ENCODE measurements around the gene P2RX4.
"Not testable (repeated sequence)": the region's sequence is repeated elsewhere in the genome, so short reads cannot be mapped to it uniquely, and the experiment has no call there.

Gene P2RX4, protein sequence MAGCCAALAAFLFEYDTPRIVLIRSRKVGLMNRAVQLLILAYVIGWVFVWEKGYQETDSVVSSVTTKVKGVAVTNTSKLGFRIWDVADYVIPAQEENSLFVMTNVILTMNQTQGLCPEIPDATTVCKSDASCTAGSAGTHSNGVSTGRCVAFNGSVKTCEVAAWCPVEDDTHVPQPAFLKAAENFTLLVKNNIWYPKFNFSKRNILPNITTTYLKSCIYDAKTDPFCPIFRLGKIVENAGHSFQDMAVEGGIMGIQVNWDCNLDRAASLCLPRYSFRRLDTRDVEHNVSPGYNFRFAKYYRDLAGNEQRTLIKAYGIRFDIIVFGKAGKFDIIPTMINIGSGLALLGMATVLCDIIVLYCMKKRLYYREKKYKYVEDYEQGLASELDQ

DNA sequence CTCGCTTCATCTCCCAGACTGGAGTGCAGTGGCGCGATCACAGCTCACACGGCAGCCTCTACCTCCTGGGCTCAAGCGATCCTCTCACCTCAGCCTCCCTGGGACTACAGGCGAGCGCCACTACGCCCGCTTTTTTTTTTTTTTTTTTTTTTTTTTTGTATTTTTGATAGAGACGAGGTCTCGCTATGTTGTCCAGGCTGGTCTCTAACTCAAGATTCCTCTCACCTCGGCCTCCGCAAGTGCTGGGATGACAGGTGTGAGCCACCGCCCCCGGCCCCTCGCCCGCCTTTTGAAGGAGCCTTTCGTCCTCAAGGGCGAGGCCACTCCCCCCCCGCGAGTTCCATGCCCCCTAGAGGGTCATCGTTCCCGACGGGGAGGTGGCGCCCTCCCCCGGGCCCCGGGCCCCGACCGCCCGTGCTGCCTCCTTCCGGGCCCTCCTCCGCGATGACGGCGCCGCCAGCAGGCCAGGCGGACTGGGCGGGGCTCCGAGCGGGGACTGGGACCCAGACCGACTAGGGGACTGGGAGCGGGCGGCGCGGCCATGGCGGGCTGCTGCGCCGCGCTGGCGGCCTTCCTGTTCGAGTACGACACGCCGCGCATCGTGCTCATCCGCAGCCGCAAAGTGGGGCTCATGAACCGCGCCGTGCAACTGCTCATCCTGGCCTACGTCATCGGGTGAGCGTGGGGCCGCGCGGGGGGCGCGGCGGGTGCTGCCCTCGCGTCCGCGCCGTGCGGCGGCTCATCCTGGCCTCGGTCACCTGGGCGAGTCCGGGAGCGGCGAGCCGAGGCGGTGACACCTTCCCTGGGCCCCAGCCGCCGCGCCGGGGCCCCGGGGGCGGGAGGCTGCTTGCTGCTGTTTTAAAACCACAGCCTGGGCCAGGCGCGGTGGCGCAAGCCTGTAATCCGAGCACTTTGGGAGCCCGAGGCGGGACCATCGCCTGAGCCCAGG is at the start of gene P2RX4:
Gene P2RX4, plus strand, starts transcription at position 506 of the 949 bp plus-strand sequence. Its CDS starts 36 bp downstream, at position 542.
- DNase-seq, result peak; percentile 86

DNA sequence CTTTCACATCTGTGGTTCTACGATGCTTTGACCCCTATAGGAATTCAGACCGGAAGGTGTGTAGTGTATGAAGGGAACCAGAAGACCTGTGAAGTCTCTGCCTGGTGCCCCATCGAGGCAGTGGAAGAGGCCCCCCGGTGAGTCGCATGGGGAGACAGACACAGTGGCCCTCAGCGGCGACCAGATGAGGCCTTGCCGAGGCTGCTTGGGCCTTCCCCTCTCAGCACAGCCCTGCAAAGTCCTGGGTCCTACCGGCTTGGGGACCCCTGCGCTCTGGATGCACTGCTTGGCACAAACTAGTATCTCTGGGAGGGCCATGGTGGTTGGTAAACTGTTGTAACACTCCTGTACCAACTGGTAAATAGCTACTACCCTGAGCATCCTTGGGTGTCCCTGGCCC is 47.5 kb upstream of the P2RX4 start:
- DNase-seq, result no peak

DNA sequence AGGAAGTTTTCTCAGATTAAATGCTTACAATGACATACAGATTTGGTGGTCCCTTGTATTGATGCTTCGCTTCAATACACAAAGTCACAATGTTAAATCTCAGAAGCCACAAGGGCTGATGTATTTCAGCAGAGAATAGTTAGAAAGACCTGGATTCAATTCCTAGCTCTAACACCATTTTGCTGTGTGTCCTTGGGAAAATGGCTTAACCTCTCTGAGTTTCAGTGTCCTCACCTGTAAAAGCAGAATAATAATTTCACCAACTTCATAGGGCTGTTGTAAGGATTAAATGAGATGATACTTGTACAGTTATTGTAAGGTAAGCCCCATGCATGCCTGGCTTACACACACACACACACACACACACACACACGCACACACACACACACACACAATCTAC is 46.9 kb upstream of the P2RX4 start:
- DNase-seq, result no peak

DNA sequence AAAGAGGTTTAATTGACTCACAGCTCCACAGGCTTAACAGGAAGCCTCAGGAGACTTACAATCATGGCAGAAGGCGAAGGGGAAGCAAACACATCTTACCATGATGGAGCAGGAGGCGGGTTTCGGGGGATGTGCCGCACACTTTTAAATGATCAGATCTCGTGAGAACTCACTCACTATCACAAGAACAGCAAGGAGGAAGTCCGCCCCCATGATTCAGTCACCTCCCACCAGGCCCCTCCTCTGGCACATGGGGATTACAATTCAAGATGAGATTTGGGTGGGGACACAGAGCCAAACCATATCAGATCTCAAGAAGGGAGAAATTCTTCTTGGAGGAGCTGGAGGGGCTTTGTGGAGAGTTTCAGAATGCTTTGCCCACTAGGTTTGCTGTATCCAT is 45.1 kb upstream of the P2RX4 start:
- not testable (repeated sequence) for DNase-seq

DNA sequence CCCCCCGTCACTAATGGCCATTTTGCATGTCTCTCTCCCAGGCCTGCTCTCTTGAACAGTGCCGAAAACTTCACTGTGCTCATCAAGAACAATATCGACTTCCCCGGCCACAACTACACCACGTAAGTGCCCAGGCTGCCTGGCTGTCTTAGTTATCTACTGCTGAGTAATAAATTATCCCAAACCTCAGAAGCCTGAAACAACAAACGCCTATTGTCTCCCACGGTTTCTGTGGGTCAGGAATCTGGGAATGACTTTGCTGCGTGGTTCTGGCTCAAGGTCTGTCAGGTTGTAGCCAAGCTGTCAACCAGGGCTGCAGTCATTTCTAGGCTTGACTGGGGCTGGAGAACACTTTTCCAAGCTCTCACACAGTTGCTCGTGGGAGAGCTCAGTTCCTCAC is 44.6 kb upstream of the P2RX4 start:
- no peak for DNase-seq

DNA sequence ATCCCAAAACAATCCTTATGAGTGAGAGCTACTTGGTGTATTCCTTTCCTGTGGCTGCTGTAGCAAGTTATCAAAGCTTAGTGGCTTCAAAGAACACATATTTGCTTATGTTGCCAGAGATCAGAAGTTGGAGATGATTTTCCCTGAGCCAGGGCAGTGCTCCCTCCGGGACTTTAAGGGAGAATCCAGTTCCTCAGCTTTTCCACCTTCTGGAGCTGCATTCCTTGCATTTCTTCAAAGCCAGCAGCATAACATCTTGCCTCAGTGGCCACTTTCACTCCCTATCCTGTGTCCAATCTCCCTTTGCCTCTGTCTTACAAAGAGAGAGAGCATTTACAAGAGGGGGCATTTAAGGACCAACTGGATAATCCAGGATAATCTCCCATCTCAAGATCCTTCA is 43.6 kb upstream of the P2RX4 start:
- no peak for DNase-seq

DNA sequence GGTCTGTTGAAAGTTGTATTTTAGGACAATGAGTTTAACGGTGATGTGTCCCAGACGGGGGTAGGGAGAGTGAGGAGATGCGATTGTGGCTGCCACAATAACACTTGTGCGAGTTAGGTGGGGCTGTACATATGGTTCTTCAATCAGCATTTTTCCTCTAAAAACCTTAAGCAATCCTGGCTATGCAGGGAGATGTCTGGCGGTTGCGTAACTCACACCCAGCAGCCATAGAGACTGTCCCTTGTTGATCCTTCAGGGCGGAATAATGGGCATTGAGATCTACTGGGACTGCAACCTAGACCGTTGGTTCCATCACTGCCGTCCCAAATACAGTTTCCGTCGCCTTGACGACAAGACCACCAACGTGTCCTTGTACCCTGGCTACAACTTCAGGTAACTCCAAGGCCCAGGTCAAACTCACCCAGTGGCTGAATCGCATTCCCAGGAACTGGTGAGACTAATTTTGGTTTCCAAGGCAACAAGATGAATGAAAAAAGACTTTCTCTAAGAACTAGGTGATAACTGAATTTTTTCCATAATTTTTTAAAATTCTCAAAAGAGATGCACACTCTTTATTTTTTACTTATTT is 42.6 kb upstream of the P2RX4 start:
- DNase-seq, result no peak

DNA sequence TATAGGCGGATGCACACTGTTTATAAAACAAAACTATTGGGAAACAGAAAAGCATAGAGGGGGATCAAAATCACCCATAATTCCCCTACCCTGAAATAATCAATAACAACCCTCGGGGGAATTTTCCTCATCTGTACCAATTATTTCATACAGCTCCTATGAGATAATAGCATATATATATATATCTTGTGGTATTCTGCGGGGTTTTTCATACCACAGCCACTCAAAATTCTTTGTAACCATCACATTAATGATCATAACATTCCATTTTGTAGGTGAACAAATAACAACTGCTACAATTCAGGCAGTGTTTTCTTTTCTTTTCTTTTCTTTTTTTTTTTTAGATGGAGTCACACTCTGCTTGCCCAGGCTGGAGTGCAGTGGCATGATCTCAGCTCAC is 42.0 kb upstream of the P2RX4 start:
- DNase-seq, result no peak

DNA sequence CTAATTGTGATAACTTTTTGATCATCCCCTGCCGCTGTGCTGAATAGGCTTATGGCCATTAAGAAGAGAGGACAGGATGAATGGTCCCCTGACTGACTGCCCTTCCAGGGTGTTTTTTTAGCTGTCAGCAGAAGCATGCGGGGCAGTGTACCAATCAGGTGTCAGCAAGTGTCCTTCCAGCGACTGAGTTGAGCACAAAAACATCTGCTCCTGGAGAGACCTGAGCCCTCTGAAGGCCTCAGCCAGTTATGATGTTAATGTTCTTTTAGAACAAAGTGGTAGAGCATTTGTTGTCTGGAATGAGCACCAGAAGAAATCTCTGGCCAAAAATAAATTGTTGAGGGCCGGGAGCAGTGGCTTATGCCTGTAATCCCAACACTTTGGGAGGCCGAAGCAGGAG is 39.8 kb upstream of the P2RX4 start:
- no peak for DNase-seq

DNA sequence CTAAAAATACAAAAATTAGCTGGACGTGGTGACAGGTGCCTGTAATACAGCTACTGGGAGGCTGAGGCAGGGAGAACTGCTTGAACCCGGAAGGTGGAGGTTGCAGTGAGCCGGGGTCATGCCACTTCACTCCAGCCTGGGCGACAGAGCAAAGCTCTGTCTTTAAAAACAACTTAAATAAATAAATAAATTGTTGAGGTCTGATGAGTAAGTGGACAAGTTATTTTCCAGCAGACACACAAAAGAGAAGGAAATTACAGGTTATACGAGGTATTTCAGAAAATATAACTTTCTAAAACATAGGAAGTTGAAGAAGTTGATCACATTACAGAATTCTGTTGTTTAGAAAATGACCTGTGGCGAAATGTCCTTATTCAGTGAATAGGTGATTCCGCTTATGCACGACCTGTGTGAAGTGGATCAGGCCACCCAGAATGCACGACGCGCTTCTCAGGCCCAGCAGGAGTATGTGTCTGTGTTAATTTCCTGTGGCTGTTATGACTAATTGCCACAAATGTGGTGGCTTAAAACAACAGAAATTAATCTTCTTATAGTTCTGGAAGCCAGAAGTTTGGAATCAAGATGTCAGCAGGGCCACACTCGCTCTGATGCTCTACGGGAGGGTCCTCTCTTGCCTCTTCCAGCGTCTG is 39.2 kb upstream of the P2RX4 start:
- no peak for DNase-seq

DNA sequence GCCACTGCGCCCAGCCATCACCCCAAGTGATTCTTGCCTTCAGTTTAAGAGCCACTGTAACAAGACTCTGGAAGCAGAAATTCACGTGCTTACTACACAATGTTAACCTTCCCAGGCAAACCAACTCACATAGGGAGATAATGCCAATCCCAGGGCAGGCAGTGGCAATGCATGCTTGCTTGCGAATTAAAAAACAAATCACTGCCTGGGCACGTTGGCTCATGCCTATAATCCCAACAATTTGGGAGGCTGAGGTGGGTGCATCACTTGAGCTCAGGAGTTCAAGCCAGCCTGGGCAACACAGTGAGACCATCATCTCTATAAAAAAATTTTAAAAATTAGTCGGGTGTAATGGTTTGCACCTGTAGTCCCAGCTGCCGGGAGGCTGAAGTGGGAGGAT is 37.8 kb upstream of the P2RX4 start:
- no peak for DNase-seq

DNA sequence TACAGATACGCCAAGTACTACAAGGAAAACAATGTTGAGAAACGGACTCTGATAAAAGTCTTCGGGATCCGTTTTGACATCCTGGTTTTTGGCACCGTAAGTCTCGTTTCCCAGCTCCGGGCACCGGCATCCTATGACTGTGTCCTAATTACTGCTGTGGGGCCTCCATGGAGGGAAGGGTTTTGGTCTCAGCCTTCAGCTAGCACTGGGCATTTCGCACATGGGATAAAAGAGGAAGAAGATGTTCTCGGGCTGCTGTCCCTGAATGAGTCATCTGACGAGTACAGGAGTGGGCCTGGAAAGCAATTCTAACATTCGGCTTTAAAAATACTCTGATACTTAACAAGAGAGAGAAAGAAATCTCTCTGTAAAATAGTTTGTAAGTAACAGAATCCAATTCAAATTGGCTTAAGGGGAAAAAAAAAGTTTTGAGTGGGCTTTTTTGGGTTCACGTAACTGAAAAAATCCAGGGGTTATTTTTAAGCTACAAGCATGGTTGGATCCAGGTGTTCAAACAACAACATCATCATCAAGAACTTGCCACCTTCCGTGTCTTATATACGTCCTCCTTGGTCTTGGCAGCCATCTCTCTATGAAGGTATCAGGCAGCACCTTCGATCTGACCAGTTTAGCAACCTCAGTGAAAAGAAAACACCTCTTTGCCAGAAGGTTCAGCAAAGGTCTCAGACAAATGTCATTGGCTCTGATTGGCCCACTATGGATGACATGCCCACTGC is 34.4 kb upstream of the P2RX4 start:
- DNase-seq, result peak; percentile 87

DNA sequence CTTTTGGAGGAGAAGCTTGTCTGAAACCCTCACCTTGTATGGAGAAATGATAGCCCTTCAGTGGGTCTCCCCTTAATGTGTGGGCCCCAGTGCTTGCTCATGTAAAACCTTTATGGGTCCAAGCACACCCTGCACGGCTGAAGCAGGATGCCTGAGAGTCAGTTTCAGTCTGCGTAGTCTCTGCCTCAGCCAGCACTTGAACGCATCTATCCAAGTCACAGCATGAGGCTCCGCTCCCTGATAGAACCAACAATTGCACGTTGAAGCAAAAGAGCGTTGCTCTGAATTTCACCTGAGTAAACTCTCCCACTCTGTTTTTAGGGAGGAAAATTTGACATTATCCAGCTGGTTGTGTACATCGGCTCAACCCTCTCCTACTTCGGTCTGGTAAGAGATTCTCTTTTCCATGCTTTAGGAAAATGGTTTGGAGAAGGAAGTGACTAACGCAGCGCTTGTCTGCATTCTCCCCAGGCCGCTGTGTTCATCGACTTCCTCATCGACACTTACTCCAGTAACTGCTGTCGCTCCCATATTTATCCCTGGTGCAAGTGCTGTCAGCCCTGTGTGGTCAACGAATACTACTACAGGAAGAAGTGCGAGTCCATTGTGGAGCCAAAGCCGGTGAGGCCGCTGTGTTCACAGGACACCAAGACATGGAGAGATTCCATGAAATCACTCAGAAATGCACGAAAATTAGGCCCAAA is 33.0 kb upstream of the P2RX4 start:
- DNase-seq, result peak; percentile 47

DNA sequence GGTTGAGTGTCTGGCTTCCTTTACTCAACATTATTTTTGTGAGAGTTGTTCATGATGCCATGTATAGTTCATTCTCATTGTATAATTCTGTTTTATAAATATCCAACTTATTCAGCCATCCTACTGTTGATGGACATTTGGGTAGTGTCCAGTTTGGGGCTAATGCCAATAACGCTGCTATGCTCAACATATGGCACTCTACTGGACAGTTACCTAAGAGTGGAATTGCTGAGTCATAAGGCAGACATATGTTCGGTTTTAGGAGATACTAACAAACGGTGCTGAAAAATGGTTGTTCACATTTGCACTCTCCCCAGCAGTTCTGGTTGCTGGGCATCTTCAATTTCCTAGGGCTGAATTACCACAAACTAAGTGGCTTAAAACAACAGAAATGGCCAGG is 28.7 kb upstream of the P2RX4 start:
- no peak for DNase-seq

DNA sequence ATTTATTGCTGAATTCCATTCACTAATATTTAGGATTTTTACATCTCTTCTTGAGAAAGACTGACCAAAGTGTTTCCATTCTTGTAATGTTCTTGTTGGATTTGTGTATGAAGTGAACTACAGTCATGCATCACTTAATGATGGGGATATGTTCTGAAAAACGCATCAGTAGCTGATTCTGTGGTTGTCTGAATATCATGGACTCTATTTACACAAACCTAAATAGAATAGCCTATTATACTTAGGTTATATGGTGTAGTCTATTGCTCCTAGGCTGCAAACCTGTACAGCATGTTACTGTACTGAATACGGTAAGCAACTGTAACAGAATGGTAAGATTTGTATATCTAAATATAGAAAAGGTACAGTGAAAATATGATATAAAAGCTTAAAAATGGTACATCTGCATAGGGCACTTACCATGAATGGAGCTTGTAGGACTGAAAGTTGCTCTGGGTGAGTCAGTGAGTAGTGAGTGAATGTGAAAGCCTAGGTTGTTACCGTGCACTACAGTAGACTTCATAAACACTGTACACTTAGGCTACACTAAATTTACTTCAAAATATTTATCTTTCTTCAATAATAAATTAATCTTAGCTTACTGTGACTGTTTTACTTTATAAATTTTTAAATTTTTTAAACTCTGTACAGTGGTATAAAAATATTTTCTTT is 27.6 kb upstream of the P2RX4 start:
- DNase-seq, result no peak

DNA sequence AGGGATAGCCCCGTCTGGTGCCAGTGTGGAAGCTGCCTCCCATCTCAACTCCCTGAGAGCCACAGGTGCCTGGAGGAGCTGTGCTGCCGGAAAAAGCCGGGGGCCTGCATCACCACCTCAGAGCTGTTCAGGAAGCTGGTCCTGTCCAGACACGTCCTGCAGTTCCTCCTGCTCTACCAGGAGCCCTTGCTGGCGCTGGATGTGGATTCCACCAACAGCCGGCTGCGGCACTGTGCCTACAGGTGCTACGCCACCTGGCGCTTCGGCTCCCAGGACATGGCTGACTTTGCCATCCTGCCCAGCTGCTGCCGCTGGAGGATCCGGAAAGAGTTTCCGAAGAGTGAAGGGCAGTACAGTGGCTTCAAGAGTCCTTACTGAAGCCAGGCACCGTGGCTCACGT is 25.5 kb upstream of the P2RX4 start:
- DNase-seq, result no peak

DNA sequence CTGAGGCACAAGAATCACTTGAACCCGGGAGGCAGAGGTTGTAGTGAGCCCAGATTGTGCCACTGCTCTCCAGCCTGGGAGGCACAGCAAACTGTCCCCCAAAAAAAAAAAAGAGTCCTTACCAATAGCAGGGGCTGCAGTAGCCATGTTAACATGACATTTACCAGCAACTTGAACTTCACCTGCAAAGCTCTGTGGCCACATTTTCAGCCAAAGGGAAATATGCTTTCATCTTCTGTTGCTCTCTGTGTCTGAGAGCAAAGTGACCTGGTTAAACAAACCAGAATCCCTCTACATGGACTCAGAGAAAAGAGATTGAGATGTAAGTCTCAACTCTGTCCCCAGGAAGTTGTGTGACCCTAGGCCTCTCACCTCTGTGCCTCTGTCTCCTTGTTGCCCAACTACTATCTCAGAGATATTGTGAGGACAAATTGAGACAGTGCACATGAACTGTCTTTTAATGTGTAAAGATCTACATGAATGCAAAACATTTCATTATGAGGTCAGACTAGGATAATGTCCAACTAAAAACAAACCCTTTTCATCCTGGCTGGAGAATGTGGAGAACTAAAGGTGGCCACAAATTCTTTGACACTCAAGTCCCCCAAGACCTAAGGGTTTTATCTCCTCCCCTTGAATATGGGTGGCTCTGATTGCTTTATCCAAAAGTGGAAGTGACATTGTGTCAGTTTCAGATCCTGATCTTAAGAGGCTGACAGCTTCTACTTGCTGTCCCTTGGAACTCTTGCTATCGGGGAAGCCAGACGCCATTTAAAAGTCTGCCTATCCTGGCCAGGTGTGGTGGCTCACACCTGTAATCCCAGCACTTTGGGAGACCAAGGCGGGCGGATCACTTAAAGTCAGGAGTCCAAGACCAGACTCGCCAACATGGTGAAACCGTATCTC is 24.7 kb upstream of the P2RX4 start:
- peak; percentile 61 for DNase-seq

DNA sequence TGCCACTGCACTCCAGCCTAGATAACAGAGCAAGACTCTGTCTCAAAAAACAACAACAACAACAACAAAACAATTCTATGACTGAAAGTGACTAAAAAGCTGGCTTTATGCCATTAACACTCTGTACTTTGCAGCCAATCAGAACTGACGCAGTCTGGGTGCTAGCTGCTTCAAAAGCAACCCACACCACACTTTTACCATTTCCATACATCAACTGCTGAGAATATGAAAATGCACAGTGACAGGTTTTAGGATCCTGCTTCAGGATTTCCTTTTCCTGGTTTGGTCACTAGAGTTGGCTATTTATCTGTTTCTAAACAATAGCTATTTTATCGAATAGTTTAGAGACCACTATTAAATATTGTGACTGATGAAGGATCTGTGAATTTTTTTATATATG is 23.1 kb upstream of the P2RX4 start:
- no peak for DNase-seq

DNA sequence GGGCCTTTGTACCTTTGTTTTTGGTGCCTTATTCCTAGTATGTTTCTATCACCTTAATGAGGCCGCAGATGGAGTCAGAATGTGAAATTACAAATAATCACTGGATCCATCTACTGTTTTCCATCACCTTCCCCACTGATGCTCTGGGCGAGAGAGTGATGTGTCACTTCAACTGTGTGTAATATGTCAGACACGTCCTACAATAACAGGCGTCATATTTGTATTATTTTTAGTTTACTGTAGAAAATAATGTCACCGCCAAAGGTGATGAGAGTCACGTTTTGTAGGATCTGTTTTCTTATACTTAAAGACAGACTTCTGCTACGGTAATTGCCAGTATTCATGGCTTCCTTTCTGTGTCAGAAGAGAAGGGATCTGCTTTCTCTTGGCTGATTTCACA is 22.4 kb upstream of the P2RX4 start:
- no peak for DNase-seq

DNA sequence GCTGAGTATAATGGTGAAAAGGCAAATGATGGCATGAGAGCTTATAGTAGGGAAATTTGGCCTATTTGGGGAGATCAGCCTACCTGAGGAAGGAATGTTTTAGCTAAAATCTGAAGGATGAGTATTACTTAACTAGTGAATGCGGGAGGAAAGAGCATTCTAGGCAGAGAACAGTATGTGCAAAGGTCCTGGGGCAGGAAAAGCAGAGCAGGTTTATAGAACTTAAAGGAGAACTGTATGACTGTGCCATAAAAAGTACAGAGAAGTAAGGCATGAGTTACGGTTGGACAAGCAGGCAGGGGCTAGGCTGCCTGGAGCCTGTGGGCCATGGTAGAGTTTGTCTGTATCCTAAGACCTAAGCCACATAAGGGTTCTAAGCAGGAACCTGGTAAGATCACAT is 21.7 kb upstream of the P2RX4 start:
- DNase-seq, result no peak

Measured in suppressor macrophage treated with lipopolysaccharide for 4 hours (primary cell).